Stimulated activated CD8-positive, alpha-beta memory T cell treated with anti-CD3 and anti-CD28 coated beads, Interleukin-12 subunit alpha, Interleukin-12 subunit beta, amount 100 ng/mL, for 4 hours (primary cell): ENCODE measurements around the gene C17orf58.
"Not testable (repeated sequence)": the region's sequence is repeated elsewhere in the genome, so short reads cannot be mapped to it uniquely, and the experiment has no call there.

ENCODE experiments used
- DNase-seq: peaks from one replicate; pipeline ENCODE4 v3.0.0-alpha.2; 2020; ENCODE audit warnings: low read depth

The C17orf58 gene

GRCh38 chr17:67999291-67999911, 3.1 kb upstream of the C17orf58 start:
- DNase-seq: no peak

- DNase-seq: no peak
Measured at GRCh38 chr17:67998466-67998865, 2.2 kb upstream of the C17orf58 start.

GRCh38 chr17:67995570-67996263, 552 bp downstream of the C17orf58 start:
- no peak for DNase-seq

GRCh38 chr17:67994817-67995569, 1.3 kb downstream of the C17orf58 start:
- DNase-seq: no peak

GRCh38 chr17:67993998-67994361, 2.3 kb downstream of the C17orf58 start:
- DNase-seq: no peak

GRCh38 chr17:67993153-67993997, 2.9 kb downstream of the C17orf58 start:
- peak; percentile 65 for DNase-seq

GRCh38 chr17:67992548-67993152, 3.6 kb downstream of the C17orf58 start:
- no peak for DNase-seq

GRCh38 chr17:67990909-67991308, 5.4 kb downstream of the C17orf58 start:
- DNase-seq: no peak

- no peak for DNase-seq
Measured at GRCh38 chr17:67983383-67983688, 12.9 kb downstream of the C17orf58 start.

- DNase-seq: no peak
Measured at GRCh38 chr17:67982686-67983382, 13.4 kb downstream of the C17orf58 start.

- DNase-seq: no peak
Measured at GRCh38 chr17:67982034-67982640, 14.1 kb downstream of the C17orf58 start.

- DNase-seq: not testable (repeated sequence)
Measured at GRCh38 chr17:67980883-67981282, 15.4 kb downstream of the C17orf58 start.

GRCh38 chr17:67980456-67980855, 15.8 kb downstream of the C17orf58 start:
- no peak for DNase-seq

GRCh38 chr17:67976306-67976705, 20.0 kb downstream of the C17orf58 start:
- not testable (repeated sequence) for DNase-seq

- no peak for DNase-seq
Measured at GRCh38 chr17:67974598-67975066, 21.6 kb downstream of the C17orf58 start.

- no peak for DNase-seq
Measured at GRCh38 chr17:67974185-67974584, 22.1 kb downstream of the C17orf58 start.

- no peak for DNase-seq
Measured at GRCh38 chr17:67970783-67971182, 25.5 kb downstream of the C17orf58 start.

- peak; percentile 14 for DNase-seq
Measured at GRCh38 chr17:67963145-67963572, 33.1 kb downstream of the C17orf58 start.

- not testable (repeated sequence) for DNase-seq
Measured at GRCh38 chr17:67962156-67962555, 34.1 kb downstream of the C17orf58 start.

- DNase-seq: not testable (repeated sequence)
Measured at GRCh38 chr17:67960276-67960675, 36.0 kb downstream of the C17orf58 start.

- DNase-seq: no peak
Measured at GRCh38 chr17:67959510-67959909, 36.8 kb downstream of the C17orf58 start.
